Fibroblast of lung (primary cell): Measurements from ENCODE around the gene SF3B1.
"Not testable (repeated sequence)": the region's sequence is repeated elsewhere in the genome, so short reads cannot be mapped to it uniquely, and the experiment has no call there.

ENCODE experiments used
- EZH2 ChIP-seq: IDR thresholded peaks from 2 replicates; pipeline ENCODE4 v1.5.1; 2012; ENCODE audit warnings: low read length, control low read depth, mild to moderate bottlenecking; ENCODE audit errors: missing control alignments
- TF ChIP-seq, protein P1 (sequence below), 2 donors: IDR thresholded peaks in 1 of 2; conservative IDR thresholded peaks in 1 of 2; 1 replicate in 1 of 2; 2 replicates in 1 of 2; pipeline ENCODE4 v1.5.1; 2011 to 2012; ENCODE audit warnings: low read length in 2 of 2, control low read depth in 1 of 2, inconsistent platforms in 1 of 2, low read depth in 1 of 2, mild to moderate bottlenecking in 1 of 2

DNA sequence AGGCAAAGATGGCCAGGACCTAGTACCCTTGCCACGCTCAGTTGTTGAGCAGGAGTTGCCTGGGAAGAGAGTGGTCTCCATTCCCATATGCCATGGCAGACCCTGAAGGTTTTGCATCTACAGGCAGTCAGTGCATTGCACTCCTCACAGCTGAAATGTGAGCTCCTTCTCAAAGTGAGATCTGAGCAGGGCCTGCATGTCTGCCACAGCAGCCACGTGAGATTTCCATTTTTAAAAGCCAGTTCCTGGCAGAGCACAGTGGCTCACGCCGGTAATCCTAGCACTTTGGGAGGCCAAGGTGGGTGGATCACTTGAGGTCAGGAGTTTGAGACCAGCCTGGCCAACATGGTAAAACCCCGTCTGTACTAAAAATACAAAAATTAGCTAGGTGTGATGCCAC, 90.9 kb downstream of the SF3B1 start:
- TF ChIP-seq, protein P1, sequence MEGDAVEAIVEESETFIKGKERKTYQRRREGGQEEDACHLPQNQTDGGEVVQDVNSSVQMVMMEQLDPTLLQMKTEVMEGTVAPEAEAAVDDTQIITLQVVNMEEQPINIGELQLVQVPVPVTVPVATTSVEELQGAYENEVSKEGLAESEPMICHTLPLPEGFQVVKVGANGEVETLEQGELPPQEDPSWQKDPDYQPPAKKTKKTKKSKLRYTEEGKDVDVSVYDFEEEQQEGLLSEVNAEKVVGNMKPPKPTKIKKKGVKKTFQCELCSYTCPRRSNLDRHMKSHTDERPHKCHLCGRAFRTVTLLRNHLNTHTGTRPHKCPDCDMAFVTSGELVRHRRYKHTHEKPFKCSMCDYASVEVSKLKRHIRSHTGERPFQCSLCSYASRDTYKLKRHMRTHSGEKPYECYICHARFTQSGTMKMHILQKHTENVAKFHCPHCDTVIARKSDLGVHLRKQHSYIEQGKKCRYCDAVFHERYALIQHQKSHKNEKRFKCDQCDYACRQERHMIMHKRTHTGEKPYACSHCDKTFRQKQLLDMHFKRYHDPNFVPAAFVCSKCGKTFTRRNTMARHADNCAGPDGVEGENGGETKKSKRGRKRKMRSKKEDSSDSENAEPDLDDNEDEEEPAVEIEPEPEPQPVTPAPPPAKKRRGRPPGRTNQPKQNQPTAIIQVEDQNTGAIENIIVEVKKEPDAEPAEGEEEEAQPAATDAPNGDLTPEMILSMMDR (conservative IDR thresholded peaks at IDR 0.05 in 1 of 2, IDR thresholded peaks at IDR 0.05 in 1 of 2; ENCODE audit: low read depth in 1 of 2, low read length in 2 of 2): not testable (repeated sequence)
- TF ChIP-seq EZH2: not testable (repeated sequence)
